Neutrophil (primary cell): ENCODE measurements around the gene HARS2.

ENCODE experiments used
- H3K27ac ChIP-seq: fragments of 200-600 bp; sonication (generic); 2 replicates; pipeline ENCODE4 v1.5.1; 2016; ENCODE audit warnings: mild to moderate bottlenecking, moderate library complexity
- H3K27me3 ChIP-seq: fragments of 200-600 bp; sonication (generic); 2 replicates; pipeline ENCODE4 v1.6.0; 2016; ENCODE audit warnings: mild to moderate bottlenecking
- H3K36me3 ChIP-seq: fragments of 200-600 bp; sonication (generic); 2 replicates; pipeline ENCODE4 v1.5.1; 2017
- H3K4me1 ChIP-seq, 2 experiments: fragments of 200-600 bp in 1 of 2; sonication (generic) in 1 of 2; 1 replicate in 1 of 2; 2 replicates in 1 of 2; pipeline versions ENCODE4 v1.5.1 to v1.6.1; 2013 to 2016; ENCODE audit warnings: low read depth in 1 of 2, low read length in 1 of 2, mild to moderate bottlenecking in 1 of 2, moderate library complexity in 1 of 2; ENCODE audit not compliant: control insufficient read depth in 1 of 2, insufficient read depth in 1 of 2
- H3K4me3 ChIP-seq, 2 experiments: fragments of 200-600 bp in 1 of 2; sonication (generic) in 1 of 2; 1 replicate in 1 of 2; 2 replicates in 1 of 2; pipeline ENCODE4 v1.5.1; 2013 to 2016; ENCODE audit warnings: low read depth in 1 of 2, low read length in 1 of 2, mild to moderate bottlenecking in 1 of 2, moderate library complexity in 1 of 2
- H3K9me3 ChIP-seq: fragments of 200-600 bp; sonication (generic); 2 replicates; pipeline ENCODE4 v1.5.1; 2016
- TF ChIP-seq, protein P1 (sequence below): fragments of 200-600 bp; sonication (generic); IDR thresholded peaks from 2 replicates; pipeline ENCODE4 v1.5.1; 2016; ENCODE audit warnings: antibody characterized with exemption

The HARS2 gene

DNA sequence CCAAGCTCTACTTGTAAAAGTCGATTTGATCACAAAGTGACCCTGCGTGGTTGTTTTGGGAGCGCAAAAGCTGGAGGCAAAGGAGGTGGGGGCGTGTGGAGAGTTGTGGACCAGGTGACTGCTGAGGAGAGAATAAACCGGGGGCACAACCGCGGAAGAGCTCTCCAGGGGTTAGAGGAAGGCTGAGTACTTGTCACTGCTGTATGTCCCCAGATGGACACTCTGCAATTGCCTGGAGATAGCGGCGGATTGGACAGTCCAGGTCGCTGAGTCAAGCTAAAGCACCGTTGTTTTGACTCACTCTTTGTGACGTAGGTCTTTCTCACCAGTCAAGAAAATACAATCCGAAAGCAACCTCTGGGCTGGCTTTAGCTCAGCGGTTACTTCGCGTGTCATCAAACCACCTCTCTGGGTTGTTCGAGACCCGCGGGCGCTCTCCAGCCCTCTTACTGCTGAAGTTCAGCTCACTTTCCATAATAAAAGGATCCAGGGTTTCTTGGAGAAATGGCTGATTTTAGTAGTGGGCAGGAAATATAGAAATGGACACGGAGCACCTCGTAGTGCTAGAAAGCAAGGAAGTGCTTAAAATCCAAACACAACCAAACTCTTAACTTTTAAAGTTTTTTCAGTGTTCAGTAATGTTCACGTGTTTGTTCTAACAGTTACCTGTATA is 34.7 kb downstream of the HARS2 start:
- no peaks in the 10 kb centered on the region for H3K4me1 ChIP-seq
- TF ChIP-seq, protein P1, sequence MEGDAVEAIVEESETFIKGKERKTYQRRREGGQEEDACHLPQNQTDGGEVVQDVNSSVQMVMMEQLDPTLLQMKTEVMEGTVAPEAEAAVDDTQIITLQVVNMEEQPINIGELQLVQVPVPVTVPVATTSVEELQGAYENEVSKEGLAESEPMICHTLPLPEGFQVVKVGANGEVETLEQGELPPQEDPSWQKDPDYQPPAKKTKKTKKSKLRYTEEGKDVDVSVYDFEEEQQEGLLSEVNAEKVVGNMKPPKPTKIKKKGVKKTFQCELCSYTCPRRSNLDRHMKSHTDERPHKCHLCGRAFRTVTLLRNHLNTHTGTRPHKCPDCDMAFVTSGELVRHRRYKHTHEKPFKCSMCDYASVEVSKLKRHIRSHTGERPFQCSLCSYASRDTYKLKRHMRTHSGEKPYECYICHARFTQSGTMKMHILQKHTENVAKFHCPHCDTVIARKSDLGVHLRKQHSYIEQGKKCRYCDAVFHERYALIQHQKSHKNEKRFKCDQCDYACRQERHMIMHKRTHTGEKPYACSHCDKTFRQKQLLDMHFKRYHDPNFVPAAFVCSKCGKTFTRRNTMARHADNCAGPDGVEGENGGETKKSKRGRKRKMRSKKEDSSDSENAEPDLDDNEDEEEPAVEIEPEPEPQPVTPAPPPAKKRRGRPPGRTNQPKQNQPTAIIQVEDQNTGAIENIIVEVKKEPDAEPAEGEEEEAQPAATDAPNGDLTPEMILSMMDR: no peak
- H3K36me3 ChIP-seq: no peaks in the 10 kb centered on the region
- peaks cover 94% of the 10 kb centered on the region for H3K27me3 ChIP-seq
- no peaks in the 10 kb centered on the region for H3K9me3 ChIP-seq
- H3K4me3 ChIP-seq: no peak overlapping the region
- H3K27ac ChIP-seq: no peak overlapping the region

DNA sequence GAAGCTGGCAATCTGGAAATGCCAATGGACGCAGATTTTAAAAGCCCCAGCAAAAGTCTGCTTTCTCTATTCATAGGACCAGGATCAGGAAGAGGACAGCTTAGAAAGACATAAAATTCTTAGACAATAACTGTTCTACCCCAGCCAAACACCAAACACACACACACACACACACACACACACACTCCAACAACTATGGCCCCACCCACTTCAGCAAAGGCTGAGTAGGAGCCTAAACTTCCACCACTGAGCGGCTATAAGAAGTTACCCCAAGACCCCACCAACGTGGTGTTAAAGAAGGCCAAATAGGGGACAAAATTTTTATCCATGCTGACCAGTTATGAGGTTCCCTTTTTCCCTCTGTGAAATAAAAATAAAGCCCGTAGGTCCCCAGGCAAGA is 41.8 kb downstream of the HARS2 start:
- Histone ChIP-seq H3K4me3 (no peak overlapping the region), H3K4me1 (no peaks in the 10 kb centered on the region), H3K36me3 (no peaks in the 10 kb centered on the region), H3K27ac (no peak overlapping the region), H3K27me3 (peaks cover 34% of the 10 kb centered on the region), H3K9me3 (no peaks in the 10 kb centered on the region)
- TF ChIP-seq, protein P1: no peak

DNA sequence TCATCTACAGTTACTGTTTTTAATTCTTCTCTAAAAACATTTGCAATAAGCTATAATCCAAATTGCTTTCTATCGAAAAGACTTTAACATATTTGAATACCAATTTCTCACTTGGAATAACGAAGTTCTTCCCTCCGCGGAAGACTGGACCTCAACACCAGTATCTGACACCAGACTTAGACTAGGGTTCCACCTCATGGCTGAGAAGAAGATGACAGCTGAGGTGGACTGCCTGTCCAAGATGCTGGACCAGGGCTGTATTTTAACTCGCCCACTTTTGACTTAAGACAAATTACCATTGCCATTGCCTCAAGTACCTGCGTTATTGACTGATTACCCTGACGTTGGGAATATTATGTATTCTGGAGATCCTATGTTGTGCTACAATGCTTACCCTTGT is 43.1 kb downstream of the HARS2 start:
- Histone ChIP-seq H3K4me1 (no peaks in the 10 kb centered on the region), H3K27me3 (peaks cover 23% of the 10 kb centered on the region), H3K4me3 (no peak overlapping the region), H3K36me3 (no peaks in the 10 kb centered on the region), H3K27ac (no peak overlapping the region), H3K9me3 (no peaks in the 10 kb centered on the region)
- TF ChIP-seq, protein P1: no peak

DNA sequence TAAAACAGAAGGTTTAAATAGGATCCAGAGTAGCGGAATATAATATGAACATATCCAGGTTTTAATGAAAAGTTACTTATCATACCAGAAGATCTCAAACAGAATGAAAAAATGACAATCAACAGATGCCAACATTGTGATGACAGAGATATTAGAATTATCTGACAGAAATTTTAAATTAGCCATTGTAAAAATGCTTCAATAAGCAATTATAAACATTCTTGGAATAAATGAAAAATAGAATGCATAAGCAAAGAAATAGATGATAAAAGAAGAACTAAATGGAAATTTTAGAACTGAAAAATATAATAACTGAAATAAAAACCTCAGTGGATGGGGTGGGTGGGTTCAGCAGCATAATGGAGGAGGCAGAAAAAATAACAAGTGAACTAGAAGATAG is 46.2 kb downstream of the HARS2 start:
- no peak overlapping the region for H3K4me3 ChIP-seq
- peaks cover 7% of the 10 kb centered on the region for H3K27me3 ChIP-seq
- no peak overlapping the region for H3K27ac ChIP-seq
- TF ChIP-seq, protein P1: no peak
- H3K4me1 ChIP-seq: no peaks in the 10 kb centered on the region
- H3K9me3 ChIP-seq: no peaks in the 10 kb centered on the region
- H3K36me3 ChIP-seq: no peaks in the 10 kb centered on the region

DNA sequence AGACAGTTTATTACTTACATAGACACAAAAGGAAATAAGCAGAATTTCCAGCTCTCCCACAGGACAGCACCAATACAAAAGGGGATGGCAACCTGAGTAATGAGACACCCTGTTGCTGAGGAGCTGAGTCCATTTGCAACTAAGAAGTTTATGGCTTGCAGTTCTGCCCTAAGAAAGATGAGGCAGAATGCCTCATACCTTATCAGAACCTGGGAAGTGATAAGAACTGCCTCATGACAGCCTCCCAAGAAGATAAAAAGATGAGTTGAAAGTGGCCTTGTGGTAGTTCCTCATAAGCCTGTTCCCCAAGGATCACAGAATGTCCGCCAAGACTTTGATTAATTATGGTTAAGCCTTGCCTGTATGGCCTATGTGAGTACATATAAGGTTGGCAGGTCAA is 50.7 kb downstream of the HARS2 start:
- H3K9me3 ChIP-seq: no peaks in the 10 kb centered on the region
- no peaks in the 10 kb centered on the region for H3K27me3 ChIP-seq
- no peaks in the 10 kb centered on the region for H3K36me3 ChIP-seq
- TF ChIP-seq, protein P1: no peak
- no peak overlapping the region for H3K4me3 ChIP-seq
- no peak overlapping the region for H3K27ac ChIP-seq
- H3K4me1 ChIP-seq: no peaks in the 10 kb centered on the region
